Effector memory CD8-positive, alpha-beta T cell (primary cell): ENCODE measurements around the gene SFXN5.

Experiments
- ATAC-seq: fragments of 150-1000 bp; cut with Tn5 transposase; replicated peaks from 2 replicates; pipeline ENCODE4 v1.10.0; 2021; ENCODE audit warnings: mild to moderate bottlenecking, moderate library complexity
- DNase-seq, 3 experiments: peaks; one replicate each; pipeline ENCODE4 v3.0.0; 2021
- H3K27ac Mint-ChIP-seq, 2 donors: one replicate each; pipeline ENCODE4 v1.8.0; 2022; ENCODE audit warnings: mild to moderate bottlenecking in 2 of 2, mixed read lengths in 2 of 2, moderate library complexity in 2 of 2
- H3K27me3 Mint-ChIP-seq, 2 donors: one replicate each; pipeline ENCODE4 v1.8.0; 2022; ENCODE audit warnings: mixed read lengths in 2 of 2
- H3K36me3 Mint-ChIP-seq: one replicate; pipeline ENCODE4 v1.8.0; 2022; ENCODE audit warnings: mild to moderate bottlenecking, moderate library complexity, mixed read lengths; ENCODE audit not compliant: insufficient read depth
- H3K4me1 Mint-ChIP-seq, 2 donors: one replicate each; pipeline ENCODE4 v1.8.0; 2022; ENCODE audit warnings: low read depth in 2 of 2, mixed read lengths in 2 of 2
- H3K4me3 Mint-ChIP-seq, 2 donors: one replicate each; pipeline ENCODE4 v1.8.0; 2022; ENCODE audit warnings: mild to moderate bottlenecking in 2 of 2, mixed read lengths in 2 of 2, moderate library complexity in 2 of 2
- H3K9me3 Mint-ChIP-seq, 2 donors: one replicate each; pipeline ENCODE4 v1.8.0; 2022; ENCODE audit warnings: mixed read lengths in 2 of 2

SFXN5 gene

GRCh38 chr2:72990695-72991438 is 80.6 kb downstream of the SFXN5 start:
- H3K27me3 Mint-ChIP-seq = no peaks in the 10 kb centered on the region
- peaks cover 2% of the 10 kb centered on the region for H3K36me3 Mint-ChIP-seq
- H3K4me3 Mint-ChIP-seq = no peak overlapping the region
- no peak overlapping the region for H3K27ac Mint-ChIP-seq
- DNase-seq (no peak), ATAC-seq (no peak)
- H3K4me1 Mint-ChIP-seq = no peaks in the 10 kb centered on the region
- H3K9me3 Mint-ChIP-seq = no peaks in the 10 kb centered on the region

GRCh38 chr2:72989770-72990556 is 81.5 kb downstream of the SFXN5 start:
- H3K27me3 Mint-ChIP-seq = no peaks in the 10 kb centered on the region
- H3K4me3 Mint-ChIP-seq = no peak overlapping the region
- DNase-seq (no peak), ATAC-seq (no peak)
- H3K4me1 Mint-ChIP-seq = no peaks in the 10 kb centered on the region
- no peaks in the 10 kb centered on the region for H3K9me3 Mint-ChIP-seq
- H3K27ac Mint-ChIP-seq = peak overlapping the region in 1 of 2 donors; percentile 41
- H3K36me3 Mint-ChIP-seq = no peaks in the 10 kb centered on the region

DNA sequence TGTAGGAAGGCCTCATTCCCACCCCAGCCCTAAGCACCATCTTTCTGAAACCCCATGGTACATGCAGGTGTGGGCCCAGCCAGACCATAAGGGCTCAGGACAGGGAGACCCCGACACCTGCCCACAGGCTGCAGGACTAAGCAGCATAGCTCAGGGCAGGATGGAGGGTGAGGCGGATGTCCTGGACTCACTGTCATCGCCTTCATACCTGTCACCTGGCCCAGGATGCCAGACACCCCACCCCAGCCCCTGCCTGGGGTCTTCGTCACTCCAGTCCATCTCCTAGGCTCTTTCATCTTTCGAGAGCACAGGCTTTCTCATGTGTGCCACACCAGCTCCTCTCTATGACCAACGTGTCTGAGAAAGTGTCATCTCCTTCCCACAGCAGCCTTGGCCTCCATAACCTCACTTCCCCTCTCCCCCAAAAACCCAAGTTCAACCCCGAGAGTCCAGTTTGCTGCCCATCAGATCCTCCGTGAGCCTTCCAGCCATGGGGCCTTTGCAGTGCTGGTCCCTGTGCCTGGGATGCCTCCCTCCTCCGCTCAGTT is 82.7 kb downstream of the SFXN5 start:
- no peaks in the 10 kb centered on the region for H3K27me3 Mint-ChIP-seq
- H3K4me3 Mint-ChIP-seq = no peak overlapping the region
- H3K9me3 Mint-ChIP-seq = no peaks in the 10 kb centered on the region
- no peak overlapping the region for H3K27ac Mint-ChIP-seq
- no peak for ATAC-seq
- H3K36me3 Mint-ChIP-seq = peaks cover 2% of the 10 kb centered on the region
- no peak for DNase-seq
- no peaks in the 10 kb centered on the region for H3K4me1 Mint-ChIP-seq

DNA sequence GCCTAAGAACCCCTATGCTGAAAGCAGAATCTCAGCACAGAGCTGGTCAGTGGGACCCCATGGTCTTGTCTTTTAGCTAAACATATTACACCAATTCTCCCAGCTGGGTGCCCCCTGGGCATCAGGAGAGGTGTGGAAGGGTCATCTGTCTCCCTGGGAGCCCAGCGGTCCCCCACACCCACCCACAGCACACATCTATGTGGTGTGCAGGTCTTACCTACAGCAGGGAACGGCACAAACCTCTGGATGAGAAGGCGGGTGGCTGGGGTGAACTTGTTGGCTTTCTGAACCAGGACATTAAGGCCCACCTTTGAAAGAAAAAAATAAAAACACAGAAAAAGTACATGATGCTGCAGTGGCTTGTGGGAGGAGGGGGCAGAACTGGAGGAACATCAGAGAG is 83.5 kb downstream of the SFXN5 start:
- no peak overlapping the region for H3K27ac Mint-ChIP-seq
- no peaks in the 10 kb centered on the region for H3K27me3 Mint-ChIP-seq

GRCh38 chr2:72985891-72986683 is 85.4 kb downstream of the SFXN5 start:
- Mint-ChIP-seq H3K9me3 (no peaks in the 10 kb centered on the region), H3K27me3 (no peaks in the 10 kb centered on the region), H3K36me3 (peaks cover 6% of the 10 kb centered on the region), H3K4me3 (no peak overlapping the region), H3K4me1 (no peaks in the 10 kb centered on the region), H3K27ac (no peak overlapping the region)
- no peak for DNase-seq
- ATAC-seq = no peak

More for the DNA sequence above, 83.5 kb downstream of the SFXN5 start:
- H3K36me3 Mint-ChIP-seq = peaks cover 2% of the 10 kb centered on the region
- DNase-seq = no peak
- no peak for ATAC-seq
- no peak overlapping the region for H3K4me3 Mint-ChIP-seq
- no peaks in the 10 kb centered on the region for H3K9me3 Mint-ChIP-seq
- H3K4me1 Mint-ChIP-seq = no peaks in the 10 kb centered on the region

DNA sequence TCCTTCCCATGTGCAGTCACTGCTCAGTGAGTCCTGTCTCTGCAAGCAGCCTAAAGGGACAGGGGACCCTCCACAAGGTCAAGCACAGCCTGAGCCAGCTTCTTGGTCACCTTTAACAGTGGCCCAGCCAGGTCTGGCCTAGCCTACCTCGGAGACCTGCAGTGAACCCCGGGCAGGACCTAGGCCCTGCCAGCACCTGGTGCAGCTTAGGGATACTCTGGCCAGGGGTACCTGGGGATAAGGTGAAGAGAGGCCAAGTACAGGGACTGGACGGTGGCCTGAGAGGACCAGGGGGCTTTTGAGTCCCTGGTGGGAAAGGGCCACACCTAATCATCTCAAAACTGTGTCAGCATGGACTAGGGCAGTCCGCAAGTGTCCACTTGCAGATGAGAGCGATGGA is 86.4 kb downstream of the SFXN5 start:
- H3K27ac Mint-ChIP-seq = no peak overlapping the region
- no peaks in the 10 kb centered on the region for H3K4me1 Mint-ChIP-seq
- ATAC-seq = no peak
- H3K4me3 Mint-ChIP-seq = no peak overlapping the region
- no peaks in the 10 kb centered on the region for H3K9me3 Mint-ChIP-seq
- no peak for DNase-seq
- no peaks in the 10 kb centered on the region for H3K27me3 Mint-ChIP-seq
- peaks cover 6% of the 10 kb centered on the region for H3K36me3 Mint-ChIP-seq

DNA sequence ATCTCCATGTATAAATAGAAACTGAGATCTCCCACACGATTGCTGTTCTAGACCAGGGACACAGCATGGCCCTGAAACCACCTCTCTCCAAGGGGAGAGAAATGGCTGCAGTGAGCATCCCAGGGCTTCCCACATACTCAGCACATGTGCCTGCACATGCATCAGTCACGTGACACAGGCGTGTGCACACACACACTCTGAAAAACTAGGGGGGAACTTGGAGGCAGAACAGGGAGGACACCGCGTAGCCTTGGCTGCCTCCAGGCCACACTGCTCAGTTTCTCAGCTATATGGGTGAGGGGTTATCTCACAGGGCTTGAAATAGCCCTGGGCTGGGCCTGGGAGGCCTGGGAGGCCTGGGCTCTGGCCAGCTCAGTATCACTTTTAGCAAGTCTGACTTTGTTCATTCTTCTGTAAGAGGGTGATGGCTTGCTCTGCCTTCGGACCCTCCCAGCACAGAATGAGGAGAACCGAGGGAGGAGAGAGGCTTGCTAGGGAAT is 87.3 kb downstream of the SFXN5 start:
- H3K27ac Mint-ChIP-seq = no peak overlapping the region
- H3K9me3 Mint-ChIP-seq = no peaks in the 10 kb centered on the region
- peaks cover 6% of the 10 kb centered on the region for H3K36me3 Mint-ChIP-seq
- no peaks in the 10 kb centered on the region for H3K27me3 Mint-ChIP-seq
- H3K4me3 Mint-ChIP-seq = no peak overlapping the region
- DNase-seq = no peak
- no peak for ATAC-seq
- no peaks in the 10 kb centered on the region for H3K4me1 Mint-ChIP-seq

- no peak overlapping the region for H3K4me3 Mint-ChIP-seq
- H3K27ac Mint-ChIP-seq = peak overlapping the region in 1 of 2 donors; percentile 32
- DNase-seq (no peak), ATAC-seq (no peak)
- no peaks in the 10 kb centered on the region for H3K4me1 Mint-ChIP-seq
- H3K9me3 Mint-ChIP-seq = no peaks in the 10 kb centered on the region
- H3K36me3 Mint-ChIP-seq = peaks cover 6% of the 10 kb centered on the region
- H3K27me3 Mint-ChIP-seq = no peaks in the 10 kb centered on the region
Measured at GRCh38 chr2:72983500-72984161, 87.9 kb downstream of the SFXN5 start.

- H3K36me3 Mint-ChIP-seq = peaks cover 8% of the 10 kb centered on the region
- ATAC-seq (no peak), DNase-seq (no peak)
- H3K27me3 Mint-ChIP-seq = no peaks in the 10 kb centered on the region
- no peaks in the 10 kb centered on the region for H3K4me1 Mint-ChIP-seq
- H3K4me3 Mint-ChIP-seq = no peak overlapping the region
- no peaks in the 10 kb centered on the region for H3K9me3 Mint-ChIP-seq
- peak overlapping the region; percentile 11 to 32 for H3K27ac Mint-ChIP-seq
Measured at GRCh38 chr2:72982781-72983499, 88.6 kb downstream of the SFXN5 start.

DNA sequence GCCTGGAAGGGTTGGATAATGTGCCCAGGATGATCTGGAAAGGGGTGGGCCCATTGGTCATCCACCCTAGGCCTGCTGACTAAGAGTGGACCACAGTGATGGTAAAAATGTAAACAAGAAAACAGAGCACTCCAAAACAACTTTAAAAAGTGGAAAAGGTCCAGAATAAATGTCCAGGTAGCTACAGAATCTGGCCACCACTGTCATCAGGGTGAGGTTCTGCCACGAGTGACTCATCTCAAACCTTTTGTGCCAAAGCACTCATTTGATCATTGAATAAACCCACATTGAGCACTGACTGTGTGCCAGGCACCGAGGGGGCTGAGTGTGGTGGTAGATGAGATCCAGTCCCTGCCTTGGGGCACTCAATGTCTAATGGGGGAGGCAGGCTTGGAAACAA is 89.3 kb downstream of the SFXN5 start:
- ATAC-seq (no peak), DNase-seq (no peak)
- no peaks in the 10 kb centered on the region for H3K4me1 Mint-ChIP-seq
- H3K36me3 Mint-ChIP-seq = peaks cover 8% of the 10 kb centered on the region
- no peaks in the 10 kb centered on the region for H3K27me3 Mint-ChIP-seq
- no peaks in the 10 kb centered on the region for H3K9me3 Mint-ChIP-seq
- peak overlapping the region in 1 of 2 donors; percentile 11 for H3K27ac Mint-ChIP-seq
- no peak overlapping the region for H3K4me3 Mint-ChIP-seq

- Mint-ChIP-seq H3K27ac (no peak overlapping the region), H3K4me3 (no peak overlapping the region), H3K27me3 (no peaks in the 10 kb centered on the region), H3K36me3 (peaks cover 8% of the 10 kb centered on the region), H3K4me1 (no peaks in the 10 kb centered on the region), H3K9me3 (no peaks in the 10 kb centered on the region)
- DNase-seq (no peak), ATAC-seq (no peak)
Measured at GRCh38 chr2:72981536-72981935, 90.0 kb downstream of the SFXN5 start.

DNA sequence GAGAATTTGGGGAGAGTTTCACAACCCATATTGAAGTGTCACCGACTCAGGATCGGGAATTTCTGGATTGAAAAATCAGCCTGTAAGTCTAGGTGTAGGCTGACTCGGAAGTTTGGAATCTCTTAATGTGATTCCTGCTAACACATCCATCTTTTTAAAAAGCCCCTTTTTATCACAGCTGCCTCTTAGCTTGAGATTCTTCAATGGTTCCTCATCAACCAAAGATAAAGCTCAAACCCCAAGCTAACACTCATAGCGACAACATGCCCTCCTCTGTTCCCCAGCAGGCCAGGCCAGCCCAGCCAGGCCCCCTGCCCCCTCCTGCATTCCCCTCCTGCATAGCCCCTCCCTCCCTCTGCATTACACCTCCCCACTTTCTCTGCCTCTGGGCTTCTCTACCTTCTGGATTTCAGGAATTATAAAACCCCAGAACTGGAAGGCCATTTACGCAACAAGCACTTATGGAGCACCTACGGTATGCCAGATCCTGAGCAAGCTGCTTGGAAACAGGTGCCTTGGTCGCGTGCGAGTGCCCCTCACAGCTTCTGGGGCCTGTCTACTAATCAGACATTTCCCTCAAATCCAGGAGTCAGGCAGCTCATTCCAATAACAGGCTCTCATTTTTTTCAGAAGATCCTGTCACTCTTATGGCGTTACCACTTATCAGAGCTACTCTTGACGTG is 90.8 kb downstream of the SFXN5 start:
- no peaks in the 10 kb centered on the region for H3K4me1 Mint-ChIP-seq
- H3K27me3 Mint-ChIP-seq = no peaks in the 10 kb centered on the region
- H3K4me3 Mint-ChIP-seq = no peak overlapping the region
- ATAC-seq (no peak), DNase-seq (no peak)
- H3K36me3 Mint-ChIP-seq = peaks cover 8% of the 10 kb centered on the region
- H3K9me3 Mint-ChIP-seq = no peaks in the 10 kb centered on the region
- H3K27ac Mint-ChIP-seq = no peak overlapping the region
